Naive thymus-derived CD8-positive, alpha-beta T cell (primary cell): ENCODE results near the gene SH3BP2. TPM values are rescaled to one million over a fixed set of nuclear protein-coding genes. Genes with fewer than 3 reads are reported as not detected.

Experiments
- ATAC-seq, 2 donors: fragments of 150-1000 bp; cut with Tn5 transposase in 1 of 2; sonication (Bioruptor Pico), chemical (Tn5 transposase) in 1 of 2; 1 replicate in 1 of 2; 2 replicates in 1 of 2; pipeline ENCODE4 v1.10.0; 2021; ENCODE audit warnings: mild to moderate bottlenecking in 2 of 2, moderate library complexity in 2 of 2
- POLR2A ChIA-PET: fragments of 350-600 bp; sonication (Branson Sonifier 250); formaldehyde crosslinking; loops from one replicate; lab custom pipeline; 2021; ENCODE audit warnings: antibody characterized with exemption; lab: Charles Lee
- DNase-seq, 10 donors: peaks; one replicate each; pipeline versions ENCODE4 v3.0.0 to v3.0.0-alpha.2; 2020 to 2022
- H3K27ac Mint-ChIP-seq, 10 donors: one replicate each; pipeline ENCODE4 v1.8.0; 2020 to 2022; ENCODE audit warnings: mild to moderate bottlenecking in 10 of 10, mixed read lengths in 10 of 10, moderate library complexity in 4 of 10, inconsistent platforms in 1 of 10
- H3K27me3 Mint-ChIP-seq, 5 donors: one replicate each; pipeline ENCODE4 v1.8.0; 2021 to 2022; ENCODE audit warnings: mixed read lengths in 5 of 5
- H3K36me3 Mint-ChIP-seq, 3 donors: one replicate each; pipeline ENCODE4 v1.8.0; 2020 to 2022; ENCODE audit warnings: mixed read lengths in 3 of 3, mild to moderate bottlenecking in 2 of 3, inconsistent platforms in 1 of 3
- H3K4me1 Mint-ChIP-seq, 4 donors: one replicate each; pipeline ENCODE4 v1.8.0; 2021 to 2022; ENCODE audit warnings: mixed read lengths in 4 of 4
- H3K4me3 Mint-ChIP-seq, 10 donors: one replicate each; pipeline ENCODE4 v1.8.0; 2020 to 2022; ENCODE audit warnings: mild to moderate bottlenecking in 10 of 10, mixed read lengths in 10 of 10, moderate library complexity in 6 of 10, inconsistent platforms in 1 of 10
- H3K9me3 Mint-ChIP-seq, 9 donors: one replicate each; pipeline ENCODE4 v1.8.0; 2020 to 2022; ENCODE audit warnings: mixed read lengths in 9 of 9, mild to moderate bottlenecking in 3 of 9, inconsistent platforms in 1 of 9, moderate library complexity in 1 of 9
- polyA plus RNA-seq, 3 donors: library from polyadenylated mRNA; unstranded; fragments of 300-500 nt; fragmentation: Illumina TruSeq; gene quantifications; one replicate each; pipeline ENCODE4 v1.2.3, GENCODE V29; 2021
- total RNA-seq, 8 experiments: library from RNA in 2 of 8; stranded (reverse) in 2 of 8; gene quantifications; one replicate each; pipeline ENCODE4 v1.2.3 and lab custom pipeline; 2021 to 2026

SH3BP2 gene
- total and polyA plus RNA-seq, 5 experiments from 2014 or later, result 4.8 to 28.3 (median 10.8) TPM

DNA sequence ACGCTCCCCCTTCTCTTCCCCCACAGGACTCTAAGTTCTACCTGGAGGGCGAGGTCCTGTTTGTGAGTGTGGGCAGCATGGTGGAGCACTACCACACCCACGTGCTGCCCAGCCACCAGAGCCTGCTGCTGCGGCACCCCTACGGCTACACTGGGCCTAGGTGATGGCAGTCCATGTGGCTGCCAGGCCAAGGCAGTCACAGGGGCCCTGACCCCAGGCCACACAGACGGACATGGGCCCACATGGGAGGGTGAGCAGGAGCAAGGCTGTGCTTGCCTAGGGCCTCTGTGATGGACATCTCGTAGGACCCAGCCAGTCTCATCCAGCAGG is 40.8 kb downstream of the SH3BP2 start:
- Mint-ChIP-seq H3K27me3 (no peaks in the 10 kb centered on the region), H3K4me1 (peaks cover 18 to 62% (median 42%) of the 10 kb centered on the region in 4 donors), H3K9me3 (no peaks in the 10 kb centered on the region), H3K27ac (peak overlapping the region in 3 of 10 donors; percentile 49 to 65 (median 58)), H3K36me3 (peaks cover 0 to 20% (median 2%) of the 10 kb centered on the region in 3 donors), H3K4me3 (no peak overlapping the region)
- ATAC-seq (no peak), DNase-seq (no peak)
- POLR2A ChIA-PET, result interaction anchor here (0.6 to 0.9 kb wide), 2 partner anchors 11 to 16 kb away, joined by 3 read pairs; no protein-coding TSS in a partner anchor

DNA sequence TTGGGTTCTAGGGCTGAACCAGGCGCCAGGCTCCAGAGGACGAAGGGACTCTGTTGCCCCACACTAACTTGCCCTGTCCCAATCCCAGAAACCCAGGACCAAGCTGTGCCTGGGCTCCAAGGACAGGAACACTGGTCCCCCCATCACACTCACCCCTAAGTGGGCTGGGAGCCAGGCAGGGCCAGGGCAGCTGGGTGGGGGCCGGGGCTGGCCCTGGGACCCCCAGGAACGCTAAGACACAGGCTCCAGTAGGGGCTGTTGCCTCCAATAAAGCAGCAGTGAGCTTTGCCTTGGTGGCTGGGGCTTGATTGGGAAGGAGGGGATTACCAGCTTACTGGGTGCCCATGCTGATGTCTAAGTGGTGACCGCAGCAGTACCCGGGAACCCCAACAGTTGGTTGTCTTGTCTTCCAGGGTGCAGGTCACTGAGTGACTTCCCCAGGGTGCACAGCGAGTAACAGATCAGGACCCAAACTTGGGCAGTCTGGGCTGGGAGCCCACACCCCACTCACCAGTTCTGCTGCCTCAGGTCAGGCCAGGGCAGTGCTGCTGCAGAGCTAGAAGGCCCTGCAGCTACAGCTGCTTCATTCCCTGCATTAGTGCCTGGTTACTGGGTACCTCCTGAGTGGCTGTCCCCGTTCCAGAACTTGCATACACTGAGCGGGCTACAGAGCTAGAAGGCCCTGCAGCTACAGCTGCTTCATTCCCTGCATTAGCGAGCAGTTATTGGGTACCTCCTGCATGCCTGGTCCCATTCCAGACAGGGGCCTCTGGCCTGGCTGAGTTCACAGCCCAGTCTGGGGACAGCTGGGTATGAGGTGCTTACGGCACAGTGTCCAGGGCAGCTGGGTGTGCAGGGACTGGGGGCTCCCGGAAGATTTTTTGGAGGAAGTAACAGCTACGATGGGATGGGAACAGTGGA is 41.4 kb downstream of the SH3BP2 start:
- POLR2A ChIA-PET, result interaction anchor here (0.6 to 6.4 kb wide), 6 partner anchors 9 to 89 kb away, joined by 3 to 62 read pairs (median 4); partner anchors contain the start of gene ADD1
- H3K4me1 Mint-ChIP-seq, result peaks cover 18 to 68% (median 46%) of the 10 kb centered on the region in 4 donors
- no peak for ATAC-seq
- peak in 2 of 10 donors; percentile 3 to 16 for DNase-seq
- H3K4me3 Mint-ChIP-seq, result peak overlapping the region in 7 of 10 donors; percentile 6 to 78 (median 61)
- peaks cover 0 to 16% (median 0%) of the 10 kb centered on the region in 3 donors for H3K36me3 Mint-ChIP-seq
- no peaks in the 10 kb centered on the region for H3K27me3 Mint-ChIP-seq
- no peaks in the 10 kb centered on the region for H3K9me3 Mint-ChIP-seq
- peak overlapping the region in 9 of 10 donors; percentile 38 to 92 (median 88) for H3K27ac Mint-ChIP-seq

- peaks cover 0 to 10% (median 4%) of the 10 kb centered on the region in 3 donors for H3K36me3 Mint-ChIP-seq
- DNase-seq (peak in 1 of 10 donors; percentile 5), ATAC-seq (no peak)
- POLR2A ChIA-PET, result interaction anchor here (0.6 to 6.4 kb wide), 6 partner anchors 9 to 127 kb away, joined by 3 to 62 read pairs (median 4); no protein-coding TSS in a partner anchor
- peaks cover 0 to 10% (median 0%) of the 10 kb centered on the region in 9 donors for H3K9me3 Mint-ChIP-seq
- H3K27me3 Mint-ChIP-seq, result no peaks in the 10 kb centered on the region
- peak overlapping the region in 8 of 10 donors; percentile 22 to 78 (median 61) for H3K4me3 Mint-ChIP-seq
- H3K4me1 Mint-ChIP-seq, result peaks cover 23 to 80% (median 54%) of the 10 kb centered on the region in 4 donors
- peak overlapping the region in 9 of 10 donors; percentile 19 to 92 (median 86) for H3K27ac Mint-ChIP-seq
These were observed 43.1 kb downstream of the SH3BP2 start for GRCh38 chr4:2835978-2836377.

GRCh38 chr4:2836391-2836859 is 43.5 kb downstream of the SH3BP2 start:
- H3K4me3 Mint-ChIP-seq, result peak overlapping the region in 9 of 10 donors; percentile 4 to 80 (median 28)
- POLR2A ChIA-PET, result interaction anchor here (0.6 to 6.4 kb wide), 6 partner anchors 9 to 126 kb away, joined by 3 to 62 read pairs (median 4); no protein-coding TSS in a partner anchor
- H3K36me3 Mint-ChIP-seq, result peaks cover 0 to 10% (median 4%) of the 10 kb centered on the region in 3 donors
- no peaks in the 10 kb centered on the region for H3K27me3 Mint-ChIP-seq
- peak overlapping the region in 9 of 10 donors; percentile 19 to 92 (median 85) for H3K27ac Mint-ChIP-seq
- ATAC-seq (no peak), DNase-seq (peak in 1 of 10 donors; percentile 10)
- peaks cover 25 to 82% (median 57%) of the 10 kb centered on the region in 4 donors for H3K4me1 Mint-ChIP-seq
- H3K9me3 Mint-ChIP-seq, result peaks cover 0 to 12% (median 0%) of the 10 kb centered on the region in 9 donors

DNA sequence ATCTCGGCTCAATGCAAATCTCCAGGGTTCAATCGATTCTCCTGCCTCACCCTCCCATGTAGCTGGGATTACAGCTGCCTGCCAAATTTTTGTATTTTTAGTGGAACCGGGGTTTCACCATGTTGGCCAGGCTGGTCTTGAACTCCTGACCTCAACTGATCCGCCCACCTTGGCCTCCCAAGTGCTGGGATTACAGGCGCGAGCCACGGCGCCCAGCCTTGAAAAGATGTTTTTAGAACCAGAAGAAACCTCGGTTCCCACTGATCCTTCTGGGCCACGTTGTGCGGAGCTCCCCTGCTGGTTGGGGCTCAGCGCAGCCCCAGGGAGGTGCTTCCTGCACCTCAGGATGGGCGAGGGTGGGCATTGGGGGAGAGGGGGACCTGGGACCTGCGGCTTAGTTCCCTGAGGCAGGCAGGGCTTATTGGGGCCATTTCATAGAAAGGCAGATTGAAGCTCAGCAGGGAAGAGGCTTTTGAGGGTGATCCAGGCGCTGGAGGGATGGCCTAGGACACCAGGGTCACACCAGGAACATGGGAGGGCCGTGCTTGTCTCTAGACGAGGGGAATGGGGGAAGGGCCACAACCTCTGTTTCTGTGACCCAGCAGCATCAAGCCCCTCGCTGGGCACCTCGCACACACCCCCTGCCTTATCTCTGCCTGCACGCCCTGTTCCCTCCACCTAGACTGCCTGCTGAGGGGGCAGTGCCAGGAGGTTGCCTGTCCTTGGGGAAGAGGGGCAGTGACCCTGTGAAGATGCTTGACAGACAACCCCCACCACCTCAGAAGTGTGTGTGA is 44.4 kb downstream of the SH3BP2 start:
- peak in 1 of 10 donors; percentile 16 for DNase-seq
- Mint-ChIP-seq H3K36me3 (peaks cover 0 to 9% (median 4%) of the 10 kb centered on the region in 3 donors), H3K9me3 (peaks cover 0 to 12% (median 0%) of the 10 kb centered on the region in 9 donors), H3K4me3 (peak overlapping the region; percentile 70 to 95 (median 87)), H3K27ac (peak overlapping the region; percentile 86 to 99 (median 92)), H3K4me1 (peaks cover 27 to 83% (median 61%) of the 10 kb centered on the region in 4 donors), H3K27me3 (no peaks in the 10 kb centered on the region)
- POLR2A ChIA-PET, result interaction anchor here (0.6 to 6.4 kb wide), 6 partner anchors 15 to 51 kb away, joined by 3 to 62 read pairs (median 4); no protein-coding TSS in a partner anchor
- ATAC-seq, result peak; percentile 3 to 20

- POLR2A ChIA-PET, result interaction anchor here (0.6 to 6.4 kb wide), 11 partner anchors 15 to 607 kb away, joined by 3 to 62 read pairs (median 4); no protein-coding TSS in a partner anchor
- DNase-seq (peak; percentile 44 to 88 (median 74)), ATAC-seq (peak; percentile 96 to 98)
- H3K27ac Mint-ChIP-seq, result peak overlapping the region; percentile 86 to 99 (median 92)
- no peaks in the 10 kb centered on the region for H3K27me3 Mint-ChIP-seq
- H3K9me3 Mint-ChIP-seq, result peaks cover 0 to 12% (median 0%) of the 10 kb centered on the region in 9 donors
- H3K4me3 Mint-ChIP-seq, result peak overlapping the region; percentile 70 to 95 (median 87)
- H3K4me1 Mint-ChIP-seq, result peaks cover 29 to 83% (median 68%) of the 10 kb centered on the region in 4 donors
- peaks cover 0 to 4% (median 4%) of the 10 kb centered on the region in 3 donors for H3K36me3 Mint-ChIP-seq
These were observed 45.1 kb downstream of the SH3BP2 start for GRCh38 chr4:2837904-2838496.

DNA sequence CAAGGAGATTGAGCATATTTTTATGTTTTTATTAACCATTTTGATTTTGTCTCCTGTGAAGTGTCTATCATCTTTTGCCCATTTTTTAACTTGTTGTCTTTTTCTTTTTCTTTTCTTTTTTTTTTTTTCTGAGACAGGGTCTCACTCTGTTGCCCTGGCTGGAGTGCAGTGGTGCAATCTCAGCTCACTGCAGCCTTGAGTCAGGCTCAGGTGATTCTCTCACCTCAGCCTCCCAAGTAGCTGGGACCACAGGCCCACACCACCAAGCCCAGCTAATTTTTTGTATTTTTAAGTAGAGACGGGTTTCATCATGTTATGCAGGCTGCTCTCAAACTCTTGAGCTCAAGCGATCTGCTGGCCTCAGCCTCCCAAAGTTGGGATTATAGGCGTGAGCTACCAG is 46.2 kb downstream of the SH3BP2 start:
- H3K4me1 Mint-ChIP-seq, result peaks cover 29 to 80% (median 70%) of the 10 kb centered on the region in 4 donors
- H3K4me3 Mint-ChIP-seq, result peak overlapping the region; percentile 70 to 95 (median 87)
- peaks cover 0 to 4% (median 0%) of the 10 kb centered on the region in 3 donors for H3K36me3 Mint-ChIP-seq
- ATAC-seq, result no peak
- H3K27ac Mint-ChIP-seq, result peak overlapping the region; percentile 86 to 99 (median 92)
- POLR2A ChIA-PET, result interaction anchor here (0.7 to 6.4 kb wide), 11 partner anchors 11 to 403 kb away, joined by 3 to 62 read pairs (median 3); no protein-coding TSS in a partner anchor
- H3K27me3 Mint-ChIP-seq, result no peaks in the 10 kb centered on the region
- DNase-seq, result peak in 1 of 10 donors; percentile 0
- H3K9me3 Mint-ChIP-seq, result peaks cover 0 to 12% (median 0%) of the 10 kb centered on the region in 9 donors

DNA sequence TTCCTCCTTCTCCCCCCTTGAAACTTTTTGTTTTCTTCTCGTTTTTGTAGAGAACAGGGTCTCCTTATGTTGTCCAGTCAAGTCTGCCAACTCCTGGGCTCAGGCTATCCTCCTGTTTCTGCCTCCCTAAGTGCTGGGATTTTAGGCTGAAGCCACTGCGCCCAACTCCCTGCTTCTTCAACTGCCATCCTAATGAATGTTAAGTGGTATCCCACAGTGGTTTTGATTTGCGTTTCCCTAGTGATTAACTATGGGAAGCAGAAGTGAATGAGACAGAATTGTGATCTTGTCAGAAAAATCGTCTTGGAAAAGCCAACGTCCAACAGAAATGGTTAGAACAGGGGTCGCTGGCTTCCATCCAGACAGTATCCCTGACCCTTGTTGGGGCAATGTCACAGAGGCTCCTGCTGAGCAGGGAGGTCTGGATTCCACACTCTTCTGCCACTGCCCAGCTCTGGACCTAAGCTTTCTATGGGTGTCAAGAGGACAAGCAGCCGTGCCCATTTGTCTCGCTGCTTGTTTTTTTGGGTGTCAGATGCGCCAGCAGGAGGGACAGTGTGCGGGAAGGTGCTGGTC is 49.9 kb downstream of the SH3BP2 start:
- DNase-seq, result peak in 1 of 10 donors; percentile 2
- peaks cover 0 to 4% (median 0%) of the 10 kb centered on the region in 3 donors for H3K36me3 Mint-ChIP-seq
- ATAC-seq, result no peak
- H3K9me3 Mint-ChIP-seq, result peaks cover 0 to 12% (median 0%) of the 10 kb centered on the region in 9 donors
- POLR2A ChIA-PET, result interaction anchor here (0.6 to 2.8 kb wide), 13 partner anchors 8 to 1808 kb away, joined by 3 to 18 read pairs (median 4); partner anchors contain the start of gene MXD4
- peak overlapping the region; percentile 73 to 93 (median 87) for H3K27ac Mint-ChIP-seq
- H3K4me1 Mint-ChIP-seq, result peaks cover 27 to 75% (median 70%) of the 10 kb centered on the region in 4 donors
- H3K27me3 Mint-ChIP-seq, result no peaks in the 10 kb centered on the region
- peak overlapping the region; percentile 69 to 95 (median 88) for H3K4me3 Mint-ChIP-seq

- DNase-seq (peak; percentile 89 to 100 (median 94)), ATAC-seq (peak; percentile 85 to 94)
- peaks cover 0 to 4% (median 0%) of the 10 kb centered on the region in 3 donors for H3K36me3 Mint-ChIP-seq
- H3K4me3 Mint-ChIP-seq, result peak within 1 kb of the TSS; percentile 90 to 97 (median 92)
- H3K27me3 Mint-ChIP-seq, result no peaks in the 10 kb centered on the region
- POLR2A ChIA-PET, result interaction anchor here (0.7 to 2.8 kb wide), 10 partner anchors 9 to 1808 kb away, joined by 3 to 18 read pairs (median 4); partner anchors contain the start of gene MXD4
- H3K27ac Mint-ChIP-seq, result peak within 1 kb of the TSS; percentile 87 to 96 (median 93)
- H3K4me1 Mint-ChIP-seq, result peaks cover 23 to 74% (median 69%) of the 10 kb centered on the region in 4 donors
- H3K9me3 Mint-ChIP-seq, result peaks cover 0 to 12% (median 0%) of the 10 kb centered on the region in 9 donors
These were observed 50.5 kb downstream of the SH3BP2 start, which contains the start of gene ADD1 for GRCh38 chr4:2843263-2843940. TSS of gene ADD1 (plus strand) at chr4:2843844. CDS start at chr4:2875916, 32,072 bp downstream.
